Astrocyte (in vitro differentiated cells and primary cell): ENCODE measurements around the gene SAMD10.

Experiments
- EZH2 ChIP-seq: IDR thresholded peaks from 2 replicates; pipeline ENCODE4 v1.6.1; 2012; ENCODE audit warnings: mild to moderate bottlenecking, low read length, inconsistent platforms; ENCODE audit not compliant: insufficient read depth
- TF ChIP-seq, protein P1 (sequence below): IDR thresholded peaks from 2 replicates; pipeline ENCODE4 v1.5.1; 2011; ENCODE audit warnings: low read depth, mild to moderate bottlenecking, inconsistent platforms, low read length, moderate library complexity; ENCODE audit not compliant: insufficient read depth

DNA sequence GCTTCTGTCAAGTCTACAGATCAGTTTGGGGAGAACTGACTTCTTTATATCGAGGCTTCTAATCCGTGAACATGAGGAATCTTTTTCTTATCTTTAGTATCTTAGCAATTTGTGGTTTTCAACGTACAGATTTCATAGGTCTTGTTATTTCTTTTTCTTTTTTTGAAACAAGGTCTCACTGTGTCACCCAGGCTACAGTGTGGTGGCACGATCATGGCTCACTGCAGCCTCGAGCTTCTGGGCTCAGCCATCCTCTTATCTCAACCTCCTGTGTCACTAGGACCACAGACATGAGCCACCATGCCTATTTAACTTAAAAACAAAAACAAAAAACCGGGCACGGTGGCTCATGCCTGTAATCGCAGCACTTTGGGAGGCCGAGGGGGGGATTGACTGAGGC is 55.2 kb downstream of the SAMD10 start:
- TF ChIP-seq, protein P1, sequence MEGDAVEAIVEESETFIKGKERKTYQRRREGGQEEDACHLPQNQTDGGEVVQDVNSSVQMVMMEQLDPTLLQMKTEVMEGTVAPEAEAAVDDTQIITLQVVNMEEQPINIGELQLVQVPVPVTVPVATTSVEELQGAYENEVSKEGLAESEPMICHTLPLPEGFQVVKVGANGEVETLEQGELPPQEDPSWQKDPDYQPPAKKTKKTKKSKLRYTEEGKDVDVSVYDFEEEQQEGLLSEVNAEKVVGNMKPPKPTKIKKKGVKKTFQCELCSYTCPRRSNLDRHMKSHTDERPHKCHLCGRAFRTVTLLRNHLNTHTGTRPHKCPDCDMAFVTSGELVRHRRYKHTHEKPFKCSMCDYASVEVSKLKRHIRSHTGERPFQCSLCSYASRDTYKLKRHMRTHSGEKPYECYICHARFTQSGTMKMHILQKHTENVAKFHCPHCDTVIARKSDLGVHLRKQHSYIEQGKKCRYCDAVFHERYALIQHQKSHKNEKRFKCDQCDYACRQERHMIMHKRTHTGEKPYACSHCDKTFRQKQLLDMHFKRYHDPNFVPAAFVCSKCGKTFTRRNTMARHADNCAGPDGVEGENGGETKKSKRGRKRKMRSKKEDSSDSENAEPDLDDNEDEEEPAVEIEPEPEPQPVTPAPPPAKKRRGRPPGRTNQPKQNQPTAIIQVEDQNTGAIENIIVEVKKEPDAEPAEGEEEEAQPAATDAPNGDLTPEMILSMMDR: no peak
- TF ChIP-seq EZH2: no peak
